HEK293 (cell line): ENCODE data around the gene WRNIP1.
A peak's percentile ranks its signal among the peaks of the same experiment; 100 is the strongest.

Experiments
- CTCF ChIA-PET: fragments of 350-600 bp; formaldehyde crosslinking; extraction: SDS; loops from one replicate; lab custom pipeline; 2021; ENCODE audit warnings: antibody characterized with exemption; lab: Yijun Ruan, JAX
- POLR2A ChIA-PET: fragments of 300-600 bp; formaldehyde crosslinking; extraction: SDS; loops from one replicate; lab custom pipeline; 2020; ENCODE audit warnings: antibody characterized with exemption, inconsistent platforms; lab: Yijun Ruan, JAX
- H3K27ac ChIP-seq: fragments of 200-500 bp; sonication (Bioruptor generic); 2 replicates; pipeline ENCODE4 v1.5.1; 2014; ENCODE audit warnings: low read depth, low read length, control low read depth, inconsistent platforms; ENCODE audit errors: extremely low read depth
- H3K36me3 ChIP-seq, 2 experiments: fragments of 200-500 bp in 1 of 2; sonication (Bioruptor generic) in 1 of 2; 1 replicate in 1 of 2; 2 replicates in 1 of 2; pipeline ENCODE4 v1.5.1; 2014 to 2017; ENCODE audit warnings: inconsistent platforms in 2 of 2, low read length in 2 of 2; ENCODE audit not compliant: control insufficient read depth in 2 of 2, insufficient read depth in 1 of 2
- H3K4me1 ChIP-seq: fragments of 200-500 bp; sonication (Bioruptor generic); 2 replicates; pipeline ENCODE4 v1.5.1; 2014; ENCODE audit warnings: mild to moderate bottlenecking, low read length, inconsistent platforms; ENCODE audit not compliant: control insufficient read depth, insufficient read depth
- H3K4me3 ChIP-seq: 2 replicates; pipeline ENCODE4 v1.5.1; 2011; ENCODE audit warnings: low read depth, mild to moderate bottlenecking, control low read depth, low read length, moderate library complexity
- H3K9me3 ChIP-seq: fragments of 200-500 bp; sonication (Bioruptor generic); 2 replicates; pipeline ENCODE4 v1.5.1; 2014; ENCODE audit warnings: low read depth, low read length, inconsistent platforms; ENCODE audit not compliant: control insufficient read depth, insufficient read depth
- EGR2 ChIP-seq: fragments of 450-650 bp; formaldehyde crosslinking; IDR thresholded peaks from 2 replicates; pipeline ENCODE4 v1.5.1; 2016; ENCODE audit warnings: low read depth, missing biosample characterization, missing genetic modification characterization
- GFI1B ChIP-seq: fragments of 450-650 bp; formaldehyde crosslinking; IDR thresholded peaks from 2 replicates; pipeline ENCODE4 v1.5.1; 2016; ENCODE audit warnings: missing biosample characterization, missing genetic modification characterization
- HOXA7 ChIP-seq: sonication (generic); formaldehyde crosslinking; IDR thresholded peaks from 2 replicates; pipeline ENCODE4 v1.8.1; 2022; ENCODE audit warnings: missing genetic modification reagents, borderline replicate concordance
- IKZF3 ChIP-seq: fragments of 450-650 bp; IDR thresholded peaks from 2 replicates; pipeline ENCODE4 v1.5.0; 2018; ENCODE audit warnings: missing biosample characterization, mild to moderate bottlenecking, missing genetic modification characterization, moderate library complexity
- INSM2 ChIP-seq: fragments of 450-650 bp; formaldehyde crosslinking; IDR thresholded peaks from 2 replicates; pipeline ENCODE4 v1.5.1; 2016; ENCODE audit warnings: missing biosample characterization, missing genetic modification characterization
- KLF1 ChIP-seq: fragments of 450-650 bp; formaldehyde crosslinking; IDR thresholded peaks from 2 replicates; pipeline ENCODE4 v1.5.1; 2016; ENCODE audit warnings: missing biosample characterization, missing genetic modification characterization
- KLF7 ChIP-seq: fragments of 450-650 bp; formaldehyde crosslinking; IDR thresholded peaks from 2 replicates; pipeline ENCODE4 v1.5.1; 2016; ENCODE audit warnings: missing biosample characterization, missing genetic modification characterization, borderline replicate concordance
- KLF8 ChIP-seq: fragments of 450-650 bp; formaldehyde crosslinking; IDR thresholded peaks from 2 replicates; pipeline ENCODE4 v1.5.1; 2016; ENCODE audit warnings: missing biosample characterization, missing genetic modification characterization
- MEIS1 ChIP-seq: sonication (generic); formaldehyde crosslinking; IDR thresholded peaks from 2 replicates; pipeline ENCODE4 v1.8.1; 2022; ENCODE audit warnings: missing genetic modification reagents, mild to moderate bottlenecking, borderline replicate concordance
- PATZ1 ChIP-seq: fragments of 450-650 bp; formaldehyde crosslinking; IDR thresholded peaks from 2 replicates; pipeline ENCODE4 v1.5.1; 2016; ENCODE audit warnings: missing biosample characterization, missing genetic modification characterization
- SCRT2 ChIP-seq: fragments of 450-650 bp; formaldehyde crosslinking; IDR thresholded peaks from 2 replicates; pipeline ENCODE4 v1.5.1; 2016; ENCODE audit warnings: missing biosample characterization, missing genetic modification characterization
- SP2 ChIP-seq: fragments of 450-650 bp; formaldehyde crosslinking; IDR thresholded peaks from 2 replicates; pipeline ENCODE4 v1.5.1; 2016; ENCODE audit warnings: missing biosample characterization, missing genetic modification characterization
- SP3 ChIP-seq: fragments of 450-650 bp; formaldehyde crosslinking; IDR thresholded peaks from 2 replicates; pipeline ENCODE4 v1.5.1; 2016; ENCODE audit warnings: missing biosample characterization, missing genetic modification characterization
- TCF7L2 ChIP-seq: IDR thresholded peaks from 2 replicates; pipeline ENCODE4 v1.6.1; 2011; ENCODE audit warnings: low read depth, mild to moderate bottlenecking, inconsistent platforms, low read length, moderate library complexity, borderline replicate concordance
- YY1 ChIP-seq: fragments of 450-650 bp; formaldehyde crosslinking; IDR thresholded peaks from 2 replicates; pipeline ENCODE4 v1.5.1; 2018; ENCODE audit warnings: missing biosample characterization, missing genetic modification characterization
- ZBTB44 ChIP-seq: fragments of 450-650 bp; IDR thresholded peaks from 2 replicates; pipeline ENCODE4 v1.5.1; 2018; ENCODE audit warnings: missing biosample characterization, mild to moderate bottlenecking, missing genetic modification characterization
- ZFHX2 ChIP-seq: fragments of 450-650 bp; formaldehyde crosslinking; conservative IDR thresholded peaks from 2 replicates; pipeline ENCODE4 v1.5.1; 2016; ENCODE audit warnings: missing biosample characterization, missing genetic modification characterization
- ZIC2 ChIP-seq: fragments of 450-650 bp; formaldehyde crosslinking; IDR thresholded peaks from 2 replicates; pipeline ENCODE4 v1.5.1; 2016; ENCODE audit warnings: missing biosample characterization, missing genetic modification characterization
- ZNF214 ChIP-seq: fragments of 450-650 bp; formaldehyde crosslinking; IDR thresholded peaks from 2 replicates; pipeline ENCODE4 v1.5.1; 2017; ENCODE audit warnings: missing biosample characterization, mild to moderate bottlenecking, missing genetic modification characterization, borderline replicate concordance
- ZNF311 ChIP-seq: fragments of 450-650 bp; formaldehyde crosslinking; IDR thresholded peaks from 2 replicates; pipeline ENCODE4 v1.5.1; 2017; ENCODE audit warnings: missing biosample characterization, missing genetic modification characterization, borderline replicate concordance
- ZNF335 ChIP-seq: fragments of 450-650 bp; formaldehyde crosslinking; conservative IDR thresholded peaks from 2 replicates; pipeline ENCODE4 v1.5.1; 2016; ENCODE audit warnings: missing biosample characterization, missing genetic modification characterization
- ZNF514 ChIP-seq: fragments of 450-650 bp; formaldehyde crosslinking; IDR thresholded peaks from 2 replicates; pipeline ENCODE4 v1.5.1; 2016; ENCODE audit warnings: missing biosample characterization, missing genetic modification characterization
- ZNF544 ChIP-seq: fragments of 450-650 bp; formaldehyde crosslinking; IDR thresholded peaks from 2 replicates; pipeline ENCODE4 v1.5.0; 2017; ENCODE audit warnings: missing biosample characterization, missing genetic modification characterization
- ZNF548 ChIP-seq: fragments of 450-650 bp; formaldehyde crosslinking; IDR thresholded peaks from 2 replicates; pipeline ENCODE4 v1.5.1; 2016; ENCODE audit warnings: missing biosample characterization, missing genetic modification characterization
- ZNF549 ChIP-seq: fragments of 450-650 bp; IDR thresholded peaks from 2 replicates; pipeline ENCODE4 v1.5.1; 2018; ENCODE audit warnings: missing biosample characterization, missing genetic modification characterization, mild to moderate bottlenecking, inconsistent platforms, moderate library complexity
- ZNF561 ChIP-seq: fragments of 450-650 bp; IDR thresholded peaks from 2 replicates; pipeline ENCODE4 v1.5.1; 2018; ENCODE audit warnings: missing biosample characterization, missing genetic modification characterization, borderline replicate concordance
- ZNF596 ChIP-seq: fragments of 450-650 bp; IDR thresholded peaks from 2 replicates; pipeline ENCODE4 v1.5.0; 2018; ENCODE audit warnings: missing biosample characterization, mild to moderate bottlenecking, missing genetic modification characterization, moderate library complexity
- ZNF600 ChIP-seq: fragments of 450-650 bp; formaldehyde crosslinking; IDR thresholded peaks from 2 replicates; pipeline ENCODE4 v1.5.1; 2016; ENCODE audit warnings: missing biosample characterization, missing genetic modification characterization
- ZNF624 ChIP-seq: fragments of 450-650 bp; formaldehyde crosslinking; IDR thresholded peaks from 2 replicates; pipeline ENCODE4 v1.5.1; 2017; ENCODE audit warnings: missing biosample characterization, missing genetic modification characterization
- ZNF658 ChIP-seq: fragments of 450-650 bp; formaldehyde crosslinking; IDR thresholded peaks from 2 replicates; pipeline ENCODE4; 2016; ENCODE audit warnings: missing biosample characterization, missing genetic modification characterization
- ZNF76 ChIP-seq: fragments of 450-650 bp; formaldehyde crosslinking; IDR thresholded peaks from 2 replicates; pipeline ENCODE4; 2016; ENCODE audit warnings: low read depth, missing biosample characterization, missing genetic modification characterization, borderline replicate concordance
- ZNF830 ChIP-seq: fragments of 450-650 bp; IDR thresholded peaks from 2 replicates; pipeline ENCODE4 v1.5.0; 2018; ENCODE audit warnings: missing biosample characterization, missing genetic modification characterization, low read depth, mild to moderate bottlenecking, moderate library complexity
- TF ChIP-seq, protein P1 (sequence below): sonication (generic); formaldehyde crosslinking; IDR thresholded peaks from 2 replicates; pipeline ENCODE4 v1.8.1; 2022; ENCODE audit warnings: mild to moderate bottlenecking, moderate library complexity, missing genetic modification reagents

Gene WRNIP1

GRCh38 chr6:2765166-2765895, at the start of gene WRNIP1:
TSS of gene WRNIP1 (plus strand) at chr6:2765393. CDS start at chr6:2765623, 230 bp downstream.
- peaks cover 0 to 6% of the 10 kb centered on the region in 2 experiments; a peak in 1 of 3 replicates for H3K36me3 ChIP-seq
- peak within 1 kb of the TSS; percentile 92 for H3K27ac ChIP-seq
- H3K4me1 ChIP-seq = peaks cover 21% of the 10 kb centered on the region
- H3K9me3 ChIP-seq = no peaks in the 10 kb centered on the region
- POLR2A ChIA-PET = interaction anchor here (0.6 to 1.6 kb wide), 14 partner anchors 14 to 1154 kb away, joined by 3 to 6 read pairs (median 4); partner anchors contain the start of genes NQO2, RIPK1 and SERPINB1
- H3K4me3 ChIP-seq = peak within 1 kb of the TSS; percentile 91
- CTCF ChIA-PET = interaction anchor here (0.6 to 2.1 kb wide), 7 partner anchors 12 to 179 kb away, joined by 3 to 8 read pairs (median 3); partner anchors contain the start of gene MYLK4
- TF ChIP-seq YY1 (tag by site-specific recombination) = peak; percentile 71
- no peak for TF ChIP-seq ZNF514
- no peak for TF ChIP-seq INSM2 (tag by site-specific recombination)
- TF ChIP-seq IKZF3 = no peak
- TF ChIP-seq ZNF830 (tag by site-specific recombination) = no peak
- no peak for TF ChIP-seq ZNF600
- TF ChIP-seq ZNF596 (tag by site-specific recombination) = peak; percentile 58
- no peak for TF ChIP-seq KLF1
- TF ChIP-seq SCRT2 (tag by site-specific recombination) = no peak
- peak; percentile 28; the same call in 1 of the 2 replicates for TF ChIP-seq KLF8 (tag by site-specific recombination)
- 0 out of 2 replicates have a peak, but pooled peaks have one; percentile 68 for TF ChIP-seq HOXA7
- no peak for TF ChIP-seq TCF7L2
- peak; percentile 98 for TF ChIP-seq ZNF76 (tag by site-specific recombination)
- peak; percentile 72 for TF ChIP-seq SP2 (tag by site-specific recombination)
- peak; percentile 21; the same call in 1 of the 2 replicates for TF ChIP-seq ZBTB44
- TF ChIP-seq ZNF624 (tag by site-specific recombination) = no peak
- TF ChIP-seq, protein P1, sequence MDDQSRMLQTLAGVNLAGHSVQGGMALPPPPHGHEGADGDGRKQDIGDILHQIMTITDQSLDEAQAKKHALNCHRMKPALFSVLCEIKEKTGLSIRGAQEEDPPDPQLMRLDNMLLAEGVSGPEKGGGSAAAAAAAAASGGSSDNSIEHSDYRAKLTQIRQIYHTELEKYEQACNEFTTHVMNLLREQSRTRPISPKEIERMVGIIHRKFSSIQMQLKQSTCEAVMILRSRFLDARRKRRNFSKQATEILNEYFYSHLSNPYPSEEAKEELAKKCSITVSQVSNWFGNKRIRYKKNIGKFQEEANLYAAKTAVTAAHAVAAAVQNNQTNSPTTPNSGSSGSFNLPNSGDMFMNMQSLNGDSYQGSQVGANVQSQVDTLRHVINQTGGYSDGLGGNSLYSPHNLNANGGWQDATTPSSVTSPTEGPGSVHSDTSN (CRISPR knock-in tag) = peak; percentile 46; the same call in 1 of the 2 replicates
- no peak for TF ChIP-seq EGR2 (tag by site-specific recombination)
- TF ChIP-seq KLF7 (tag by site-specific recombination) = no peak
- TF ChIP-seq ZNF214 (tag by site-specific recombination) = no peak
- TF ChIP-seq ZNF658 = no peak
- TF ChIP-seq ZNF548 (tag by site-specific recombination) = no peak
- no peak for TF ChIP-seq ZNF544
- TF ChIP-seq SP3 (tag by site-specific recombination) = peak; percentile 72
- no peak; the same call in 1 of the 2 replicates for TF ChIP-seq ZFHX2 (tag by site-specific recombination)
- TF ChIP-seq PATZ1 (tag by site-specific recombination) = no peak
- peak; percentile 65; the same call in 1 of the 2 replicates for TF ChIP-seq ZNF561 (tag by site-specific recombination)
- TF ChIP-seq GFI1B (tag by site-specific recombination) = no peak
- no peak for TF ChIP-seq ZNF311
- TF ChIP-seq MEIS1 (CRISPR knock-in tag) = peak; percentile 19; the same call in 1 of the 2 replicates
- no peak for TF ChIP-seq ZNF549
- peak; percentile 78 for TF ChIP-seq ZNF335 (tag by site-specific recombination)
- no peak for TF ChIP-seq ZIC2 (tag by site-specific recombination)
